ENCODE data around the gene CHCHD2.

DNA sequence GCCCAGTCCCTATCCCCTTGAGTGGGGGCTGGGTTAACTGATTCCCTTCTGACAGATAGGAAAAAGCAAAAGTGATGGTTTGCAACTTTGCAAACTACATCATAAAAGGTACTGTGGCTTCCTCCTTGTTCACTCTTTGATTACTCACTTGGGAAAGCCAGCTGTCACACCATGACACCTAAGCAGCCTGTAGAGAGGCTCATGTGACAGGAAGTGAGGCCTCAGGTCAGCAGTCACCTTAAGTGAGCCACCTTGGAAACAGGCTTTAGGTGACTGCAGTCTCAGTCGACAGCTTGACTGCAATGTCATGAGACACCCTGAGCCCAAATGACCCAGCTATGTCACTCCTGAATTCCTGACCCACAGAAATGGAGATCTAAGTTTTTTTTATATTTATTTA lies 4.3 kb upstream of the CHCHD2 start:
- TF ChIP-seq, protein P1, sequence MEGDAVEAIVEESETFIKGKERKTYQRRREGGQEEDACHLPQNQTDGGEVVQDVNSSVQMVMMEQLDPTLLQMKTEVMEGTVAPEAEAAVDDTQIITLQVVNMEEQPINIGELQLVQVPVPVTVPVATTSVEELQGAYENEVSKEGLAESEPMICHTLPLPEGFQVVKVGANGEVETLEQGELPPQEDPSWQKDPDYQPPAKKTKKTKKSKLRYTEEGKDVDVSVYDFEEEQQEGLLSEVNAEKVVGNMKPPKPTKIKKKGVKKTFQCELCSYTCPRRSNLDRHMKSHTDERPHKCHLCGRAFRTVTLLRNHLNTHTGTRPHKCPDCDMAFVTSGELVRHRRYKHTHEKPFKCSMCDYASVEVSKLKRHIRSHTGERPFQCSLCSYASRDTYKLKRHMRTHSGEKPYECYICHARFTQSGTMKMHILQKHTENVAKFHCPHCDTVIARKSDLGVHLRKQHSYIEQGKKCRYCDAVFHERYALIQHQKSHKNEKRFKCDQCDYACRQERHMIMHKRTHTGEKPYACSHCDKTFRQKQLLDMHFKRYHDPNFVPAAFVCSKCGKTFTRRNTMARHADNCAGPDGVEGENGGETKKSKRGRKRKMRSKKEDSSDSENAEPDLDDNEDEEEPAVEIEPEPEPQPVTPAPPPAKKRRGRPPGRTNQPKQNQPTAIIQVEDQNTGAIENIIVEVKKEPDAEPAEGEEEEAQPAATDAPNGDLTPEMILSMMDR (IDR thresholded peaks at IDR 0.05), result no peak
- TF ChIP-seq POLR2A (IDR thresholded peaks at IDR 0.05), result no peak

Data from adrenal gland (tissue), 5 donors.